NCI-H146 treated with DMSO at 0.1 percent for 48 hours (cell line): ENCODE measurements around the gene SEMA4G.
"Not testable (repeated sequence)": the region's sequence is repeated elsewhere in the genome, so short reads cannot be mapped to it uniquely, and the experiment has no call there.

Experiments
- DNase-seq: peaks from one replicate; lab custom pipeline; 2025; ENCODE audit not compliant: unreplicated experiment; lab: John Stamatoyannopoulos, UW

SEMA4G gene

GRCh38 chr10:100970076-100970913, 991 bp downstream of the SEMA4G start:
- DNase-seq, result no peak

- DNase-seq, result no peak
Measured at GRCh38 chr10:100970914-100971811, 1.9 kb downstream of the SEMA4G start.

GRCh38 chr10:100972115-100972903, 3.0 kb downstream of the SEMA4G start:
- no peak for DNase-seq

GRCh38 chr10:100972904-100973535, 3.7 kb downstream of the SEMA4G start:
- DNase-seq, result no peak

- DNase-seq, result not testable (repeated sequence)
Measured at GRCh38 chr10:100975397-100975796, 6.1 kb downstream of the SEMA4G start.

- DNase-seq, result no peak
Measured at GRCh38 chr10:100976906-100977305, 7.6 kb downstream of the SEMA4G start.

GRCh38 chr10:100977436-100977835, 8.1 kb downstream of the SEMA4G start:
- DNase-seq, result no peak

- DNase-seq, result no peak
Measured at GRCh38 chr10:100978121-100978900, 9.0 kb downstream of the SEMA4G start.

- no peak for DNase-seq
Measured at GRCh38 chr10:100978901-100979195, 9.5 kb downstream of the SEMA4G start.

GRCh38 chr10:100979791-100980272, 10.5 kb downstream of the SEMA4G start:
- no peak for DNase-seq

- no peak for DNase-seq
Measured at GRCh38 chr10:100980311-100980710, 11.0 kb downstream of the SEMA4G start.

- no peak for DNase-seq
Measured at GRCh38 chr10:100980711-100981110, 11.4 kb downstream of the SEMA4G start.

- DNase-seq, result no peak
Measured at GRCh38 chr10:100981178-100981772, 12.0 kb downstream of the SEMA4G start.

GRCh38 chr10:100982916-100983830, 13.9 kb downstream of the SEMA4G start:
- DNase-seq, result no peak

GRCh38 chr10:100983868-100984671, 14.8 kb downstream of the SEMA4G start:
- DNase-seq, result no peak

GRCh38 chr10:100984672-100985177, 15.4 kb downstream of the SEMA4G start:
- no peak for DNase-seq

- DNase-seq, result no peak
Measured at GRCh38 chr10:100985336-100985735, 16.0 kb downstream of the SEMA4G start.

GRCh38 chr10:100986623-100986951, 17.3 kb downstream of the SEMA4G start:
- DNase-seq, result no peak
